NCI-H2029 treated with DMSO at 0.1 percent for 48 hours (cell line): ENCODE measurements around the gene KLHL10.
"Not testable (repeated sequence)": the region's sequence is repeated elsewhere in the genome, so short reads cannot be mapped to it uniquely, and the experiment has no call there.

Experiments used
- DNase-seq: peaks from one replicate; lab custom pipeline; 2025; lab: John Stamatoyannopoulos, UW

The KLHL10 gene

GRCh38 chr17:41813152-41813680 is 24.4 kb upstream of the KLHL10 start:
- DNase-seq: no peak

- DNase-seq: no peak
These were observed 23.9 kb upstream of the KLHL10 start for GRCh38 chr17:41813699-41814124.

GRCh38 chr17:41814195-41814594 is 23.4 kb upstream of the KLHL10 start:
- no peak for DNase-seq

GRCh38 chr17:41816637-41817320 is 20.8 kb upstream of the KLHL10 start:
- DNase-seq: no peak

GRCh38 chr17:41818024-41818423 is 19.6 kb upstream of the KLHL10 start:
- no peak for DNase-seq

- no peak for DNase-seq
These were observed 15.8 kb upstream of the KLHL10 start for GRCh38 chr17:41821776-41822175.

GRCh38 chr17:41822216-41823140 is 15.1 kb upstream of the KLHL10 start:
- no peak for DNase-seq

- DNase-seq: no peak
These were observed 14.5 kb upstream of the KLHL10 start for GRCh38 chr17:41823141-41823524.

- no peak for DNase-seq
These were observed 14.0 kb upstream of the KLHL10 start for GRCh38 chr17:41823580-41823979.

- no peak for DNase-seq
These were observed 13.5 kb upstream of the KLHL10 start for GRCh38 chr17:41824086-41824485.

GRCh38 chr17:41825175-41825845 is 12.3 kb upstream of the KLHL10 start:
- no peak for DNase-seq

GRCh38 chr17:41829961-41830360 is 7.7 kb upstream of the KLHL10 start:
- not testable (repeated sequence) for DNase-seq

- no peak for DNase-seq
These were observed 2.3 kb upstream of the KLHL10 start for GRCh38 chr17:41835214-41835799.

- no peak for DNase-seq
These were observed 1.6 kb upstream of the KLHL10 start, which contains the start of gene NT5C3B for GRCh38 chr17:41835800-41836549. NT5C3B (minus strand) TSS chr17:41836232; CDS start chr17:41836193, 39 bp downstream.

GRCh38 chr17:41836550-41837196 is 952 bp upstream of the KLHL10 start:
- DNase-seq: no peak

GRCh38 chr17:41839448-41839847 is 1.8 kb downstream of the KLHL10 start:
- DNase-seq: not testable (repeated sequence)

- DNase-seq: not testable (repeated sequence)
These were observed 3.2 kb downstream of the KLHL10 start for GRCh38 chr17:41840781-41841180.

GRCh38 chr17:41844971-41845370 is 7.3 kb downstream of the KLHL10 start:
- DNase-seq: no peak

GRCh38 chr17:41848788-41849187 is 11.2 kb downstream of the KLHL10 start:
- DNase-seq: no peak

- DNase-seq: no peak
These were observed 11.8 kb downstream of the KLHL10 start for GRCh38 chr17:41849251-41849990.
